Pancreas (tissue), 10 donors: ENCODE results near the gene NOL4L. TPM values are rescaled to one million over a fixed set of nuclear protein-coding genes. Genes with fewer than 3 reads are reported as not detected.
"Not testable (repeated sequence)": the region's sequence is repeated elsewhere in the genome, so short reads cannot be mapped to it uniquely, and the experiment has no call there.

Source experiments
- ATAC-seq, 4 donors: fragments of 200-7000 bp; cut with Tn5 transposase; one replicate each; pipeline versions ENCODE4 v1.8.0 to v1.9.1; 2020; ENCODE audit warnings: mild to moderate bottlenecking in 4 of 4, moderate library complexity in 4 of 4
- DNase-seq, 6 donors: peaks; one replicate each; pipeline ENCODE4 v3.0.0-alpha.2; 2020
- FAIRE-seq: peaks from 2 replicates; lab custom pipeline; 2012; peaks lifted over from hg19 to GRCh38; lab: Jason Lieb, UNC
- H3K27ac ChIP-seq, 4 donors: fragments of 200-600 bp; sonication (generic); 1 replicate in 3 of 4; 2 replicates in 1 of 4; pipeline versions ENCODE4 v1.5.0 to v1.8.0; 2020
- H3K27me3 ChIP-seq, 4 donors: fragments of 200-600 bp; one replicate each; pipeline ENCODE4 v1.8.0; 2021
- H3K36me3 ChIP-seq, 3 donors: fragments of 200-600 bp; sonication (generic) in 1 of 3; one replicate each; pipeline versions ENCODE4 v1.5.0 to v1.8.0; 2020 to 2021
- H3K4me1 ChIP-seq, 3 donors: fragments of 200-600 bp; one replicate each; pipeline ENCODE4 v1.8.0; 2021
- H3K4me3 ChIP-seq, 4 donors: fragments of 200-600 bp; sonication (generic) in 2 of 4; one replicate each; pipeline versions ENCODE4 v1.5.0 to v1.8.0; 2020 to 2021
- H3K9me3 ChIP-seq, 4 donors: fragments of 200-600 bp; one replicate each; pipeline ENCODE4 v1.8.0; 2021
- CTCF ChIP-seq, 4 donors: fragments of 200-600 bp; sonication (generic) in 3 of 4; IDR thresholded peaks; one replicate each; pipeline versions ENCODE4 v1.5.0 to v1.8.0; 2021; ENCODE audit warnings: antibody characterized with exemption in 4 of 4
- WGBS, 2 donors: extraction: QIAGEN DNeasy Blood & Tissue Kit; methylation state at CpG; one replicate each; pipeline ENCODE4 v1.1.7; 2013; 5-methylcytosine and 5-hydroxymethylcytosine counted together
- intact Hi-C, 3 donors: fragments of 100-400 bp; cut with DNase I; formaldehyde crosslinking; loops; one replicate each; pipeline versions ENCODE4 v1.11.1 to v1.14.2; 2022
- polyA plus RNA-seq, 2 donors: library from polyadenylated mRNA; stranded (reverse); fragments of 200-250 nt; gene quantifications; one replicate each; pipeline ENCODE4 v1.2.3, GENCODE V29; 2013
- total RNA-seq, 6 donors: library from RNA; stranded (reverse); fragmentation: NEBNext Ultra II Directional in 4 of 6; extraction: Animal tissue kit (Norgen Biotek cat#: 25700) in 4 of 6; gene quantifications; one replicate each; pipeline versions ENCODE4 v1.2.1 to v1.2.4, GENCODE V29; 2021 to 2023
- donor health status: healthy with polysubstance abuse.
- donor health status: DM: no; HTN: no; CAD: no; lungs with moderate emphysema.
- donor health status: DM: no; HTN: no; CAD: no.
- donor health status: control.
- donor health status: control.
- donor health status: Bipolar disorder and iron deficiency.
- donor health status: DM: yes; HTN: yes; CAD: no.
- donor health status: DM: no; HTN: no; CAD: no.
- donor health status: DM: no; HTN: no; CAD: no.
- donor health status: DM: yes; HTN: yes; CAD: no.

Gene NOL4L
- total and polyA plus RNA-seq, 8 donors: 8.7 to 14.5 (median 10.2) TPM

DNA sequence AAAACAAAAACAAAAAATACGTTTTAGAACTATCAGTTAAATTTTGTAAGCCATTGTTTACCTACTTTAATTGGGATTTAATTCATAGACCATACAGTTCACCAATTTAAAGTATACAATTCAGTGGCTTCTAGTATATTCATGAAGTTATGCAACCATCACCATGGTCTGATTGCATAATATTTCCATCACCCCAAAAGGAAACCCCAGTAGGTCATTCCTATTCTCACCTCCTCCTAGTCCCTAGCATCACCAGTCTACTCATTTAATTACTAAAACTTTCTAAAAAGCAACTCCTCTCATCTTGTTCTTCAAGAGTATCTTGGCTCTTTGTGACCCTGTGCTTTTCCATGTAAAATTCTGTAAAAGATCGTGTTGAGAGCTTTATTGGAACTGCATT lies 166.8 kb downstream of the NOL4L start:
- FAIRE-seq (no peak), DNase-seq (no peak), ATAC-seq (no peak)
- H3K9me3 ChIP-seq: no peaks in the 10 kb centered on the region
- TF ChIP-seq CTCF (IDR thresholded peaks at IDR 0.05): no peak
- H3K36me3 ChIP-seq: no peaks in the 10 kb centered on the region
- no peak overlapping the region for H3K27ac ChIP-seq
- intact Hi-C loops: no loop called here
- H3K4me1 ChIP-seq: no peaks in the 10 kb centered on the region
- WGBS, 2 donors: 89 to 96% methylated on average over 2 of the region's 2 CpGs
- no peak overlapping the region for H3K4me3 ChIP-seq
- H3K27me3 ChIP-seq: no peaks in the 10 kb centered on the region

DNA sequence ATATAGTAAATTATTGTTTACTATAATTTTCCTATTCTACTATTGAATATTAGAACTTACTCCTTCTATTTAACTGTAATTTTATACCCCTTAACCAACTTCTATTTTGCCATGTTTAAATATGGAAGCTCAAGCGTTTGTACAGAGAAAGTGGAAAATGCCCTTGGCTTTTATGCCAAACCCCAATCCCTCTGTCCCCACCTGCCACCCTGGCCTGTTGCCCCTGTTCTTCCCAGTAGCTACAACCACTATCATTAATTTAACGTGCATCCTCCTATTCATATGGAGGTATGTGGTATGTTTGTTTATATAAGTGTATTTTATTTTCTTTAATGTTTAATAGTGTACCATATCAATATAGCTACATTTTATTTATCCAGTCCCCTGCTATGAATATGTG lies 168.9 kb downstream of the NOL4L start:
- DNase-seq (no peak), ATAC-seq (no peak), FAIRE-seq (no peak)
- no peaks in the 10 kb centered on the region for H3K27me3 ChIP-seq
- no peaks in the 10 kb centered on the region for H3K36me3 ChIP-seq
- H3K9me3 ChIP-seq: no peaks in the 10 kb centered on the region
- no peak overlapping the region for H3K27ac ChIP-seq
- no peak overlapping the region for H3K4me3 ChIP-seq
- TF ChIP-seq CTCF (IDR thresholded peaks at IDR 0.05): no peak
- no peaks in the 10 kb centered on the region for H3K4me1 ChIP-seq
- WGBS, 2 donors: 59 to 64% methylated on average over 2 of the region's 2 CpGs
- intact Hi-C loops: no loop called here

DNA sequence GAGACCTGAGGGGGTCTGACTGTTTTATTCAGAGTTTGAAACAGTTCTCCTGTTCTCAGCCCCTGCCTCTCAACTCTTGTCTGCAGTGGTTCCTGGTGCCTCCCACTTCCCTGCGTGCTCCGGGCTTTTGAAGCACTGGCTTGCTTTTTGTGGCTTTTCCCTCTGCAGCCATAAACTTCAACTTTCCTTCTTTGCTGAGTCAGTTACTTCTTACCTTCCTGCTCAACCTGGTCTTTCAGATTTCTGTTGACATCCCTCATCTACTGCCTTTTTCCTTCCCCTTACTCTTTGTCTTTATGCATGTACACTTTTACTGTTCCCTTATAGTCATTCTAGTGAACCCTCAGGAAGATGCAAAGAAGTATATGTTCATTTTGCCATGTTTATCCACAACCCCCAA lies 169.6 kb downstream of the NOL4L start:
- whole genome bisulfite sequencing, 2 donors: 84 to 87% methylated on average over 2 of the region's 2 CpGs
- DNase-seq (no peak), FAIRE-seq (no peak), ATAC-seq (no peak)
- TF ChIP-seq CTCF (IDR thresholded peaks at IDR 0.05): no peak
- intact Hi-C loops: no loop called here
- H3K27me3 ChIP-seq: no peaks in the 10 kb centered on the region
- no peak overlapping the region for H3K4me3 ChIP-seq
- no peaks in the 10 kb centered on the region for H3K36me3 ChIP-seq
- H3K4me1 ChIP-seq: no peaks in the 10 kb centered on the region
- H3K9me3 ChIP-seq: no peaks in the 10 kb centered on the region
- H3K27ac ChIP-seq: no peak overlapping the region

GRCh38 chr20:32411955-32412706 lies 173.0 kb downstream of the NOL4L start:
- no peaks in the 10 kb centered on the region for H3K9me3 ChIP-seq
- H3K27ac ChIP-seq: no peak overlapping the region
- no peaks in the 10 kb centered on the region for H3K27me3 ChIP-seq
- 85 to 90% methylated on average over 2 of the region's 2 CpGs for WGBS, 2 donors
- intact Hi-C loops: no loop called here
- H3K4me3 ChIP-seq: no peak overlapping the region
- peak in 1 of 4 donors; percentile 11 for ATAC-seq
- H3K36me3 ChIP-seq: no peaks in the 10 kb centered on the region
- no peak for FAIRE-seq
- DNase-seq: no peak
- no peak for TF ChIP-seq CTCF (IDR thresholded peaks at IDR 0.05)
- H3K4me1 ChIP-seq: no peaks in the 10 kb centered on the region

DNA sequence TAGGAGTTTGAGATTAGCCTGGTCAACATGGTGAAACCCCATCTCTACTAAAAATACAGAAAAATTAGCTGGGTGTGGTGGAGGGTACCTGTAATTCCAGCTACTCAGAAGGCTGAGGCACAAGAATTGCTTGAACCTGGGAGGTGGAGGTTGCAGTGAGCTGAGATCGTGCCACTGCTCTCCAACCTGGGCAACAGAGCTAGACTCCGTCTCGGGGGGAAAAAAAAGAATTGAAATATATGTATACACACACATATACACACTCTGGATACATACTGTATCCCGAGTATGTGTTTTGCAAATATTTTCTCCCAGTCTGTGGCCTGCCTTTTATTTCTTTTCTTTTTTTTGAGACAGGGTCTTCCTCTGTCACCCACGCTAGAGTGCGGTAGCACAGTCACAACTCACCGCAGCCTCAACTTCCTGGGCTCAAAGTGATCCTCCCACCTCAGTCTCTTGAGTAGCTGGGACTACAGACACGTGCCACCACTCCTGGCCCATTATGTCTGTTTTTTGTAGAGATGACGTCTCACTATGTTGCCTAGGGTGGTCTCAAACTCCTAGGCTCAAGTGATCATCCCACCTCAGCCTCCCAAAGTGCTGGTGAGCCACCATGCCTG lies 177.9 kb downstream of the NOL4L start:
- H3K36me3 ChIP-seq, H3K27ac ChIP-seq, H3K4me3 ChIP-seq, DNase-seq, intact Hi-C loops, ATAC-seq, H3K9me3 ChIP-seq, FAIRE-seq, H3K27me3 ChIP-seq, H3K4me1 ChIP-seq: not testable (repeated sequence)
- 93 to 95% methylated on average over 9 of the region's 9 CpGs for WGBS, 2 donors
